VCaP (cell line): Measurements from ENCODE around the gene SHISA5.
A peak's percentile ranks its signal among the peaks of the same experiment; 100 is the strongest.

Source experiments
- H3K27ac ChIP-seq: fragments of 450-650 bp; 2 replicates; pipeline ENCODE4 v1.5.1; 2017
- CTCF ChIP-seq: fragments of 450-650 bp; conservative IDR thresholded peaks from 2 replicates; pipeline ENCODE4 v1.5.1; 2017; ENCODE audit warnings: mild to moderate bottlenecking, moderate library complexity

The SHISA5 gene, protein sequence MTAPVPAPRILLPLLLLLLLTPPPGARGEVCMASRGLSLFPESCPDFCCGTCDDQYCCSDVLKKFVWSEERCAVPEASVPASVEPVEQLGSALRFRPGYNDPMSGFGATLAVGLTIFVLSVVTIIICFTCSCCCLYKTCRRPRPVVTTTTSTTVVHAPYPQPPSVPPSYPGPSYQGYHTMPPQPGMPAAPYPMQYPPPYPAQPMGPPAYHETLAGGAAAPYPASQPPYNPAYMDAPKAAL

DNA sequence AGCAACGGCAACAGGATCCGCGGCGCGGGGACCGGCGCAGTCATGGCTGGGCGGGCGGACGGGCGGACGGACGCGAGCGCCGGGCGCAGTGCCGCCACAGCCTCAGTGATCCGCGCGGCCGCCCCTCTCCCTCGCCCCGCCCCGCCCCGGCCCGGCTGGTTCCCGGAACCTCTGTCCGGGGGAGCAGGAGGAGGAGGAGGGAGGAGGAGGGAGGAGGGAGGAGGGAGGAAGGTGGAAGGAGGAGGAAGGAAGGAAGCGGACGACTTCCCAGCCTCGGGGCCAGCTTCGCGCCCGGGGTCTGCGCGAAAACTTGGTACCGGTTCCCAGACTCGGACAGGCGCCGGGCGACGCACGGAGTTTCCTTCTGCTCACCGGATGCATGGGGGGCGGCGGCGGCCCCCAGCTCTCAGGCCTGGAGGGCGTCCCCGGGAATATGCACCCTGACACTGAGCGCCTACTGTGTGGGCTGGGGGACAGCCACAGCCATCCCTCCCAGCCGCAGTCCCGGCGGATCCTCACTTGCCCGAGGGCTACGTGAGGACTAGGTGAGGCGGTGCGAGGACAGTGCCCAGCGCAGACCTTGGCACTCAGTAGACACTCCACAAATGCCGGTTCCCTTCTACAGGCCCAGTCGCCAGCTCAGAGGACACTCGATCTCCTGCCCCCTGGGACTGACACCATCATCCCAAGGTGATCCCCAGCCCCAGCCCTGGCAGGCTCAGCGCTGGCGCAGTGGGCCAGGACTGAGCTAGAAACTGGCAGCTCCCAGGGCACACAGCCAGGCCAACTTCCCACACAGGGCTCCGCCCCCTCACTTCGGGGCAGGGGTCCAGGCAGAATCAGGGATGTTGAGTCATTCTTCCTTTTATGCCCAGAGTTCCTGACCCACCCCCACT is at the start of gene SHISA5:
Gene SHISA5 (minus strand): TSS at position 124 of the 896 bp plus-strand sequence. CDS start 80 bp downstream, at position 44.
- peak within 1 kb of the TSS; percentile 77 for H3K27ac ChIP-seq
- no peak for TF ChIP-seq CTCF

GRCh38 chr3:48553361-48553760 is 49.4 kb upstream of the SHISA5 start:
- TF ChIP-seq CTCF: no peak
- H3K27ac ChIP-seq: peak overlapping the region; percentile 74

DNA sequence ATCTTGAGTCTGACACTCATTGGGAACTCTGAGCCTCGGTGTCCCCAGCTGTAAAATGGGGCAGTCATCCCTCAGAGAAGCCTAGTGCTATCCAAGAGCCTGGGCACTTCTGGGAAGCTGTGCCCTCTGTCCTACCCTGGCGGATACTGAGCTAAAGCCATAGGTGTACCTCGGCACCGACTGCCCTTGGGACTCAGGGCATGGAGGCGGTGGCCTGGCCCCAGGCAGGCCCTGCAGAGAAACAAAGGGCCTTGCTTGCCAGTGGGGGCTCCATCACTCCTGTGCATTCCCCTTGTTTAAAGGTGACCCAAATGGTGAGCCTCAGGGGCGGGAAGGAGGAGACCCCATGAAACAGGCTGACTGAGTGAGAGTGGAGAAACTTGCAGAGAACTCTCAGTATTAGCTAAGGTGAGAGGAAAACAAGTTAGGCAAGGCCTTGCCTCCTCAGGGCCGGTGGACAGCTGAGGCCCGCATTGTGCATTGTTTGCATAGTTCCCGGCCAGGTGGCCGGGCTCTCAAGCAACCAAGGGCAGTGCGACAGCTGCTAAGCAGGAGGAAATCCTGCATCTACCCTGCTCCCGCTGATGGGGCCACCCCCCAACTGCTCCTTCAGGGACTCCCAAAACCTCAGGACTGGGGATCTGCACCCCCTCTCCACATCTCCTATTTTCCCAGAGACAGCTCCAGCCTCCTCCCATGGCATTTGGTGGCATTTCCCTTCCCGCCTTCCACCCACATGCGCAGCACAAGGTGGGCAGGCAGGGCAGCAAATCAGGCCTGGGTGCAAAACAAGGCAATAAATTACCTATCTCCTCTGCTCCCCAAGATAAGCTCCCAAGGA is 48.4 kb upstream of the SHISA5 start:
- H3K27ac ChIP-seq: peak overlapping the region; percentile 74
- no peak for TF ChIP-seq CTCF

DNA sequence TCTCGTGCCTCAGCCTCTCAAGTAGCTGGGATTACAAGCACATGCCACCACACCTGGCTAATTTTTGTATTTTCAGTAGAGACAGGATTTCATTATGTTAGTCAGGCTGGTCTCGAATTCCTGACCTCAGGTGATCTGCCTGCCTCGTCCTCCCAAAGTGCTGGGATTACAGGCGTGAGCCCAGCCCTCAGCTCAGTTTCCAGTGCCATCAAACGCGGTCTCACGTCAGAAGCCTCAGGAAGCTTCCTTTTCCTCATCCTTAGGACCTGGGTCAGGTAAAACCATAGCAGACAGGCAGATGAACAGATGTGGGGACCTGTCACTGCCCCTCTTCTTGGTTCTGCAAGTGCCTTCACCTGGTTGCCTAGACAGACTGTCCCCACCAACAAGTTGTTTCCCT is 47.7 kb upstream of the SHISA5 start:
- peak overlapping the region; percentile 74 for H3K27ac ChIP-seq

DNA sequence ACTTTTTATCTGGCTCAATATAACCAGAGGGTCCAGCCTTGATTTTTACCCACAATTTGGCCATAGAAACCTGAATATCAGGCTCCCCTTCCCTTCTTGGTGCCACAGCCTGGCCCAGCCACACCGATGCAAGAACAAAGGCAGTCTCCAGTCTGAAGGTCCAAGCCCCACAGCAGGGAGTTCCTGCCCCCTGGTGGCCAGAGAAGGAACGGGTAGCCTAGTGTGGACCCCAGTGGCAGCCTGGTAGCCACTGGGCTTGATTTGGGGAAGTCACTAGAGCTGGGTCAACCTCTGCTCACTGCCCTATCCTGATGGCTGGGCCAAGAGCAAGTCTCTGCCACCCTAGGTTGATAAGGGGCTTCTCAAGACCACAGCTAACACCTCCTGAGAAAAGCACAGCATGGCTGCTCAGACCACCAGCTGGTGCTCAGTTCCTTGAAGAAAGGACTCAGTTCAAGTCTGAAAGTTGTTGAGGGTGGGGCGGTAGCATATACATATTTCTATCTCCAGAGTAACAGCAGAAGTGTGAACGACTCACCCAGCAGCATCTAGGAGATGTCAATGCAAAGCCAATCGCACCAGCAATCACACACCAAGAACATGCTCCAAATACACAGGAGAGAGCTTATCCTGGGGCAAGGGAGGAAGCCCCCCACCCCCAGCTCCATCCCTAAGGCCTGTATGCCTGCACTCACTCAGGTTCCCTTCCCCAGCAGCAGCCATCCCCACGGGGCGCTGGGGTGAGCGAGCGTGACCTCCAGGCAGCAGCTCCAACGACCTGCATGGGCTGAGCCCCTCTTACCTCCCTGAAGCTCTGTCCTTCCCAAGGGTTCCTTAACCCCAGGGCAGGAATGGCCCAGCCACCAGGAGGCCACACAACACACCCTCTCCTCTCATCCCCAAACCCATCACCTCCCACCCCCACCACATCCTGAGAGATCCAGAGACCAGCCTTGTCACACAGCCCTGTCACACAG is 45.0 kb upstream of the SHISA5 start:
- peak; percentile 95 for TF ChIP-seq CTCF
- H3K27ac ChIP-seq: peak overlapping the region; percentile 24; the same call in 1 of the 2 replicates

- peak overlapping the region; percentile 24; the same call in 1 of the 2 replicates for H3K27ac ChIP-seq
- TF ChIP-seq CTCF: no peak
Observed at GRCh38 chr3:48548126-48548525, 44.2 kb upstream of the SHISA5 start.
